Neuronal stem cell (in vitro differentiated cells): Measurements from ENCODE around the gene SEMA3D.

Source experiments
- DNase-seq: peaks from one replicate; pipeline ENCODE4 v3.0.0-alpha.2; 2013; ENCODE audit warnings: low spot score
- H2AFZ ChIP-seq: one replicate; pipeline ENCODE4 v1.6.1; 2013; ENCODE audit warnings: mild to moderate bottlenecking, low read length, inconsistent platforms
- H2AK5ac ChIP-seq: 2 replicates; pipeline ENCODE4 v1.6.1; 2013; ENCODE audit warnings: low read depth, mild to moderate bottlenecking, inconsistent platforms, low read length, moderate library complexity, mixed read lengths
- H2BK120ac ChIP-seq: 2 replicates; pipeline ENCODE4 v1.6.1; 2013; ENCODE audit warnings: low read depth, mild to moderate bottlenecking, inconsistent platforms, low read length, moderate library complexity, mixed read lengths
- H2BK12ac ChIP-seq: one replicate; pipeline ENCODE4 v1.6.1; 2013; ENCODE audit warnings: low read length, inconsistent platforms
- H2BK15ac ChIP-seq: 2 replicates; pipeline ENCODE4 v1.6.1; 2013; ENCODE audit warnings: mild to moderate bottlenecking, low read length, inconsistent platforms, mixed read lengths
- H2BK5ac ChIP-seq: one replicate; pipeline ENCODE4 v1.6.1; 2013; ENCODE audit warnings: inconsistent platforms, mild to moderate bottlenecking, low read length, moderate library complexity
- H3K14ac ChIP-seq: one replicate; pipeline ENCODE4 v1.6.1; 2013; ENCODE audit warnings: low read length, inconsistent platforms
- H3K18ac ChIP-seq: 2 replicates; pipeline ENCODE4 v1.6.1; 2013; ENCODE audit warnings: low read length, inconsistent platforms
- H3K23ac ChIP-seq: 2 replicates; pipeline ENCODE4 v1.6.1; 2013; ENCODE audit warnings: low read depth, mild to moderate bottlenecking, mixed read lengths, low read length, inconsistent platforms; ENCODE audit not compliant: poor library complexity
- H3K27ac ChIP-seq: replicated peaks from 3 replicates; pipeline ENCODE4 v1.5.1; 2013; ENCODE audit warnings: low read length, inconsistent platforms
- H3K27me3 ChIP-seq, 3 experiments: 2 replicates each; pipeline ENCODE4 v1.6.1; 2013; ENCODE audit warnings: low read length in 3 of 3, mild to moderate bottlenecking in 2 of 3, inconsistent platforms in 1 of 3, low read depth in 1 of 3, mixed read lengths in 1 of 3, moderate library complexity in 1 of 3; ENCODE audit not compliant: control insufficient read depth in 3 of 3, insufficient read depth in 3 of 3
- H3K36me3 ChIP-seq, 2 donors: replicated peaks in 1 of 2; 2 replicates each; pipeline ENCODE4 v1.6.1; 2013; ENCODE audit warnings: low read length in 2 of 2; ENCODE audit not compliant: control insufficient read depth in 2 of 2, insufficient read depth in 2 of 2
- H3K4ac ChIP-seq: 2 replicates; pipeline ENCODE4 v1.6.1; 2013; ENCODE audit warnings: inconsistent platforms, mild to moderate bottlenecking, low read length, moderate library complexity
- H3K4me1 ChIP-seq, 2 donors: 1 replicate in 1 of 2; 2 replicates in 1 of 2; pipeline ENCODE4 v1.6.1; 2013; ENCODE audit warnings: low read length in 2 of 2, low read depth in 1 of 2; ENCODE audit not compliant: control insufficient read depth in 2 of 2, insufficient read depth in 1 of 2
- H3K4me2 ChIP-seq: one replicate; pipeline ENCODE4 v1.6.1; 2013; ENCODE audit warnings: mild to moderate bottlenecking, low read length, inconsistent platforms; ENCODE audit not compliant: insufficient read depth, poor library complexity, severe bottlenecking
- H3K4me3 ChIP-seq, 2 donors: 2 replicates each; pipeline ENCODE4 v1.5.1; 2013; ENCODE audit warnings: low read length in 2 of 2, mild to moderate bottlenecking in 2 of 2, inconsistent platforms in 1 of 2, moderate library complexity in 1 of 2
- H3K79me1 ChIP-seq: one replicate; pipeline ENCODE4 v1.6.1; 2013; ENCODE audit warnings: low read depth, mild to moderate bottlenecking, inconsistent platforms, low read length, moderate library complexity
- H3K9ac ChIP-seq: one replicate; pipeline ENCODE4 v1.6.1; 2013; ENCODE audit warnings: mild to moderate bottlenecking, low read depth, low read length, inconsistent platforms; ENCODE audit not compliant: poor library complexity
- H3K9me3 ChIP-seq, 2 donors: replicated peaks in 1 of 2; 2 replicates each; pipeline versions ENCODE3 to v1.6.1; 2013; ENCODE audit warnings: low read length in 2 of 2, mild to moderate bottlenecking in 2 of 2, inconsistent platforms in 1 of 2, low read depth in 1 of 2, mixed read lengths in 1 of 2, moderate library complexity in 1 of 2; ENCODE audit not compliant: control insufficient read depth in 2 of 2, insufficient read depth in 1 of 2
- H4K8ac ChIP-seq: one replicate; pipeline ENCODE4 v1.6.1; 2013; ENCODE audit warnings: low read depth, mild to moderate bottlenecking, inconsistent platforms, low read length, moderate library complexity
- H4K91ac ChIP-seq: one replicate; pipeline ENCODE4 v1.6.1; 2013; ENCODE audit warnings: low read length, low read depth, mild to moderate bottlenecking, inconsistent platforms; ENCODE audit not compliant: poor library complexity
- WGBS, 2 donors: extraction: QIAGEN DNeasy Blood & Tissue Kit; methylation state at CpG; one replicate each; pipeline ENCODE4 v1.1.7; 2013; ENCODE audit warnings: missing lambda C conversion rate in 2 of 2, mixed read lengths in 1 of 2; ENCODE audit not compliant: insufficient read length in 2 of 2, insufficient replicate concordance in 1 of 2; ENCODE audit errors: extremely low coverage in 2 of 2; 5-methylcytosine and 5-hydroxymethylcytosine counted together

SEMA3D gene

DNA sequence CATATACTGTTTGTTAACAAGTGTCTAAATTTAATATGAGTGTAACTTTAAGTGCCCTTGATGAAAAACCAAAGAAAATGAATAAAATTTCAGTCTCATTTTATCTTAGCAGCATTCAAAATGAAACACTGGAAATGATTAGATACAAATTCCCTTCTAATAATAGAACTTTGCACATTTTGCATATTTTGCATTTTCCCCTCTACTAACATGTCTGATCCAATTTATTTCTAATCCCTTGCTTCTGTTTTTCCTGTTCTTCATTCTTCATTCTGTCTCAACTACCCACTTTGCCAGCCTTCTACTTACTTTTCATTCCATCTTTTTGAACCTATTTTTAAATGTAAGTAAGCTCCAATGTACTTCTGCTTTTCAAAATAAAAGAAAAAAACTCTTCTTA lies 42.7 kb upstream of the SEMA3D start:
- Histone ChIP-seq H3K4me3 (no peak overlapping the region), H2AK5ac (no peak overlapping the region), H2BK15ac (no peak overlapping the region), H3K27me3 (no peaks in the 10 kb centered on the region), H3K14ac (no peak overlapping the region), H3K9me3 (no peaks in the 10 kb centered on the region), H3K23ac (no peak overlapping the region), H2BK5ac (no peak overlapping the region), H2BK12ac (no peak overlapping the region), H4K91ac (no peak overlapping the region), H3K79me1 (no peaks in the 10 kb centered on the region), H3K4me2 (no peak overlapping the region), H3K18ac (no peak overlapping the region), H3K4ac (no peak overlapping the region), H2AFZ (no peak overlapping the region), H3K27ac (no peak overlapping the region), H4K8ac (no peak overlapping the region), H3K36me3 (no peaks in the 10 kb centered on the region), H3K4me1 (no peaks in the 10 kb centered on the region), H3K9ac (no peak overlapping the region), H2BK120ac (no peak overlapping the region)
- DNase-seq: no peak

DNA sequence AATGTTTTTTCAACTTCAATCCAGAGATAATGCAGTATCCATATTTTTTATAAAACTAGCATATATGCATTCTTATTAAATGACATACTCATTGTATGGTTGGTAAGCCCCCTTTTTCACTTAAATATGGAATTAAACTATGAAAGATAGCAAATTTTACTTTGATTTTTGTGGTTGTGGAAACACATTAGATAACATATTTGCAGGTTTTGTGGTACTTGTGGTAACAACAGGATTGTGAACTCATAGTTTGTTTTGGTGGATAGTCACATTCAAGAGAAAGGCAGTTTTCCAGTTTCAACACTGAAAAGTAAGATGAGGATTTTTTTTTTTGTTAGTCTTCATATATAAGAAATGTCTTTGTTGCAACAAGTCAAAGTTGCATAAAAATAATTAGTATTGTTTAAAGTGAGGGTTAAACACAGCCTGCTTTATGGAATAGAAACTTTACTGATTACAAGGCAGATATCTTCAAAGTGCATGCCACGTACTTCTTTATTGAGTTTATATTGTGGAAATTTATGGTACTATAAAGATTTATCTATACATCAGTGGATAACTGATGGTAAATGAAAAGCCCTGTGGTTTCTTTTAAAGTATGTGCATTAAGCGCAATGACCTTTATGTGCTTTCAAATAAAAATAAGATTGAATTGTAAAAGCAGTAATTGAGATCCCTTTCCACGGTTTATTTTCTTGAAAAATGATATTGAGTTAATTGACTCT lies 39.7 kb upstream of the SEMA3D start:
- Histone ChIP-seq H2BK5ac (no peak overlapping the region), H3K79me1 (no peaks in the 10 kb centered on the region), H3K14ac (no peak overlapping the region), H4K8ac (no peak overlapping the region), H2AFZ (no peak overlapping the region), H3K27me3 (no peaks in the 10 kb centered on the region), H3K4ac (no peak overlapping the region), H3K23ac (no peak overlapping the region), H3K9me3 (no peaks in the 10 kb centered on the region), H2BK15ac (no peak overlapping the region), H3K18ac (no peak overlapping the region), H2BK12ac (no peak overlapping the region), H2AK5ac (no peak overlapping the region), H3K4me3 (no peak overlapping the region), H3K4me1 (peaks cover 0 to 2% of the 10 kb centered on the region in 2 donors), H3K9ac (no peak overlapping the region), H4K91ac (no peak overlapping the region), H3K4me2 (no peak overlapping the region), H3K36me3 (no peaks in the 10 kb centered on the region), H2BK120ac (no peak overlapping the region), H3K27ac (no peak overlapping the region)
- no CpG with 5 or more reads among the region's 3 CpGs for WGBS, 2 donors
- DNase-seq: no peak

DNA sequence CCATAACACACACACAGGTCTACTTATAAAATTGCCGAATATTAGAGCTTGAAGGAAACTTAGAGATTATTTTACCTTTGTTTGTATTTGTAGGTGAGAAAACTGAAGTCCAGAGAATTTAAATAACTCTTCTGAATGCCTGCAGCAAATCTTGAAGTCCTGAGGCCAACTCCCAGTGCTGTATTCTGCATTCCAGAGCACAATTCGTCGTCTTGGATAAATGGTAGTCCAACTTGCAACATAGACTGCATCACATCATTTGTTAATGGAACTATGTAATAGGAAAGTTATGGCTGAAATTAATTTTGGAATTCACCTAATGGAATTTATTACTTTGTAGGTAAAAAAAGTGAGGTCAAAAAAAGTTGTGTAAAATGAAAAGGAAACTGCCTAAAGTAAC lies 37.3 kb upstream of the SEMA3D start:
- H2BK15ac ChIP-seq: no peak overlapping the region
- DNase-seq: no peak
- no peaks in the 10 kb centered on the region for H3K27me3 ChIP-seq
- H3K9me3 ChIP-seq: no peaks in the 10 kb centered on the region
- H2BK5ac ChIP-seq: no peak overlapping the region
- no CpG with 5 or more reads among the region's 3 CpGs for WGBS, 2 donors
- H3K4ac ChIP-seq: no peak overlapping the region
- peaks cover 0 to 6% of the 10 kb centered on the region in 2 donors for H3K4me1 ChIP-seq
- H4K91ac ChIP-seq: no peak overlapping the region
- no peaks in the 10 kb centered on the region for H3K36me3 ChIP-seq
- no peak overlapping the region for H3K4me2 ChIP-seq
- no peak overlapping the region for H2AK5ac ChIP-seq
- H2BK120ac ChIP-seq: no peak overlapping the region
- no peak overlapping the region for H3K27ac ChIP-seq
- no peak overlapping the region for H4K8ac ChIP-seq
- no peak overlapping the region for H2AFZ ChIP-seq
- no peaks in the 10 kb centered on the region for H3K79me1 ChIP-seq
- H3K23ac ChIP-seq: no peak overlapping the region
- H2BK12ac ChIP-seq: no peak overlapping the region
- H3K9ac ChIP-seq: no peak overlapping the region
- H3K18ac ChIP-seq: no peak overlapping the region
- H3K14ac ChIP-seq: no peak overlapping the region
- no peak overlapping the region for H3K4me3 ChIP-seq

DNA sequence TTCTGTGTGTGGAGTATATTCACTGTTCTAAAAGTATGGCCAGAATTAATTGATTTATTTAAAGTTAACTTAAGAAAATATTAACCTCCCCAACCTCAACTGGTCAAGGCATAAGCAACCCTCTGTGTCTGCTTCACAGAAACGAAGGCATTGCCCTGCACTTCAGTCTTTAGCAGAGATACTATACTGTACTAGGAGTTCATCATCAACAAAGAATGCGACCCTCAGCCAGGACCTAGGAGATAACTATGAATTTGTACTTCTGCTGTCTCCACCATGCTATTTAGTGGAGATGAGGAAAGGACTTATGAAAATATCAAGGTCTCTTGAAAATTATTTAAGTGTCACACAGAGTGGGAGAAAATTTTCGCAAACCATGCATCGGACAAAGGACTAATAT lies 35.7 kb upstream of the SEMA3D start:
- Histone ChIP-seq H3K9ac (no peak overlapping the region), H3K4me3 (no peak overlapping the region), H4K8ac (no peak overlapping the region), H4K91ac (no peak overlapping the region), H3K4ac (no peak overlapping the region), H3K79me1 (no peaks in the 10 kb centered on the region), H3K14ac (no peak overlapping the region), H2AFZ (no peak overlapping the region), H3K18ac (no peak overlapping the region), H2BK15ac (no peak overlapping the region), H3K27me3 (no peaks in the 10 kb centered on the region), H2AK5ac (no peak overlapping the region), H3K36me3 (no peaks in the 10 kb centered on the region), H2BK120ac (no peak overlapping the region), H3K4me2 (no peak overlapping the region), H3K4me1 (peaks cover 0 to 6% of the 10 kb centered on the region in 2 donors), H3K27ac (no peak overlapping the region), H2BK5ac (no peak overlapping the region), H2BK12ac (no peak overlapping the region), H3K23ac (no peak overlapping the region), H3K9me3 (no peaks in the 10 kb centered on the region)
- WGBS, 2 donors: no CpG with 5 or more reads among the region's 4 CpGs
- DNase-seq: no peak
